Liver (tissue), 3 donors: ENCODE results near the gene EIF4A2.

Experiments used
- EGR1 ChIP-seq, 2 donors: IDR thresholded peaks; 2 replicates each; pipeline ENCODE4 v1.6.1; 2016 to 2018; ENCODE audit warnings: antibody characterized with exemption in 2 of 2, low read depth in 2 of 2
- GABPA ChIP-seq, 2 donors: IDR thresholded peaks in 1 of 2; conservative IDR thresholded peaks in 1 of 2; 2 replicates each; pipeline ENCODE4 v1.6.1; 2016; ENCODE audit warnings: antibody characterized with exemption in 2 of 2, mild to moderate bottlenecking in 1 of 2, moderate library complexity in 1 of 2
- HNF4G ChIP-seq: IDR thresholded peaks from 2 replicates; pipeline ENCODE4 v1.6.1; 2016; ENCODE audit warnings: antibody characterized with exemption
- JUND ChIP-seq, 2 donors: IDR thresholded peaks; 2 replicates each; pipeline ENCODE4 v1.6.1; 2016; ENCODE audit warnings: antibody characterized with exemption in 2 of 2
- RAD21 ChIP-seq, 2 donors: IDR thresholded peaks; 2 replicates each; pipeline ENCODE4 v1.6.1; 2016; ENCODE audit warnings: antibody characterized with exemption in 2 of 2, mild to moderate bottlenecking in 2 of 2
- SP1 ChIP-seq: IDR thresholded peaks from 2 replicates; pipeline ENCODE4 v1.6.1; 2018; ENCODE audit warnings: antibody characterized with exemption, mild to moderate bottlenecking
- YY1 ChIP-seq: IDR thresholded peaks from 2 replicates; pipeline ENCODE4 v1.6.1; 2016; ENCODE audit warnings: antibody characterized with exemption, mild to moderate bottlenecking
- TF ChIP-seq, protein P1 (sequence below): IDR thresholded peaks from 2 replicates; pipeline ENCODE4 v1.6.1; 2016; ENCODE audit warnings: antibody characterized with exemption, mild to moderate bottlenecking
- TF ChIP-seq, protein P2 (sequence below): fragments of 150-350 bp; IDR thresholded peaks from 2 replicates; pipeline ENCODE4 v1.5.1; 2017; ENCODE audit warnings: improper control_type of control experiment, low read depth, low read length; ENCODE audit not compliant: missing input control
- TF ChIP-seq, protein P3 (sequence below): IDR thresholded peaks from 2 replicates; pipeline ENCODE4 v1.6.1; 2016; ENCODE audit warnings: antibody characterized with exemption
- TF ChIP-seq, protein P4 (sequence below): IDR thresholded peaks from 2 replicates; pipeline ENCODE4 v1.6.1; 2016; ENCODE audit warnings: antibody characterized with exemption
- donor health status: healthy.
- donor health status: healthy.

DNA sequence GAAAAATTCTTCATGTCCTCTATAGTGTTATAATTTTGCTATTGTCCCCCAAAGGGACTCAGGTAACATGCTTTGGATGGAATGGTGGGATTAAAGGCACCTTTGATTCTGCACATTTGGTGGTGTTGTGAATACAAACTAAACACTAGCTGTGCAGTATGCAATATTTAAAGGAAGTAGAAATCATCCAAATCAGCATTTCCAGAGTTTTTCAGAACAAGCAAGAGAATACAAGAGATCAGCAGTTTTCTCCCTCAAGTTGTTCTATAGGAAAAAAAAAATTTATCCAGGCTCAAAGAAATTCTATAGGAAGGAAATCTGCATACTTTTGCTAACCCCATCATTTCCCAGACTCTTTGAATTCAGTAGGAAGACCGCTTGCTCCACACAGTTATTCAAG lies 48.9 kb downstream of the EIF4A2 start:
- TF ChIP-seq SP1, result no peak
- TF ChIP-seq, protein P1, sequence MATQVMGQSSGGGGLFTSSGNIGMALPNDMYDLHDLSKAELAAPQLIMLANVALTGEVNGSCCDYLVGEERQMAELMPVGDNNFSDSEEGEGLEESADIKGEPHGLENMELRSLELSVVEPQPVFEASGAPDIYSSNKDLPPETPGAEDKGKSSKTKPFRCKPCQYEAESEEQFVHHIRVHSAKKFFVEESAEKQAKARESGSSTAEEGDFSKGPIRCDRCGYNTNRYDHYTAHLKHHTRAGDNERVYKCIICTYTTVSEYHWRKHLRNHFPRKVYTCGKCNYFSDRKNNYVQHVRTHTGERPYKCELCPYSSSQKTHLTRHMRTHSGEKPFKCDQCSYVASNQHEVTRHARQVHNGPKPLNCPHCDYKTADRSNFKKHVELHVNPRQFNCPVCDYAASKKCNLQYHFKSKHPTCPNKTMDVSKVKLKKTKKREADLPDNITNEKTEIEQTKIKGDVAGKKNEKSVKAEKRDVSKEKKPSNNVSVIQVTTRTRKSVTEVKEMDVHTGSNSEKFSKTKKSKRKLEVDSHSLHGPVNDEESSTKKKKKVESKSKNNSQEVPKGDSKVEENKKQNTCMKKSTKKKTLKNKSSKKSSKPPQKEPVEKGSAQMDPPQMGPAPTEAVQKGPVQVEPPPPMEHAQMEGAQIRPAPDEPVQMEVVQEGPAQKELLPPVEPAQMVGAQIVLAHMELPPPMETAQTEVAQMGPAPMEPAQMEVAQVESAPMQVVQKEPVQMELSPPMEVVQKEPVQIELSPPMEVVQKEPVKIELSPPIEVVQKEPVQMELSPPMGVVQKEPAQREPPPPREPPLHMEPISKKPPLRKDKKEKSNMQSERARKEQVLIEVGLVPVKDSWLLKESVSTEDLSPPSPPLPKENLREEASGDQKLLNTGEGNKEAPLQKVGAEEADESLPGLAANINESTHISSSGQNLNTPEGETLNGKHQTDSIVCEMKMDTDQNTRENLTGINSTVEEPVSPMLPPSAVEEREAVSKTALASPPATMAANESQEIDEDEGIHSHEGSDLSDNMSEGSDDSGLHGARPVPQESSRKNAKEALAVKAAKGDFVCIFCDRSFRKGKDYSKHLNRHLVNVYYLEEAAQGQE, result no peak
- TF ChIP-seq, protein P2, sequence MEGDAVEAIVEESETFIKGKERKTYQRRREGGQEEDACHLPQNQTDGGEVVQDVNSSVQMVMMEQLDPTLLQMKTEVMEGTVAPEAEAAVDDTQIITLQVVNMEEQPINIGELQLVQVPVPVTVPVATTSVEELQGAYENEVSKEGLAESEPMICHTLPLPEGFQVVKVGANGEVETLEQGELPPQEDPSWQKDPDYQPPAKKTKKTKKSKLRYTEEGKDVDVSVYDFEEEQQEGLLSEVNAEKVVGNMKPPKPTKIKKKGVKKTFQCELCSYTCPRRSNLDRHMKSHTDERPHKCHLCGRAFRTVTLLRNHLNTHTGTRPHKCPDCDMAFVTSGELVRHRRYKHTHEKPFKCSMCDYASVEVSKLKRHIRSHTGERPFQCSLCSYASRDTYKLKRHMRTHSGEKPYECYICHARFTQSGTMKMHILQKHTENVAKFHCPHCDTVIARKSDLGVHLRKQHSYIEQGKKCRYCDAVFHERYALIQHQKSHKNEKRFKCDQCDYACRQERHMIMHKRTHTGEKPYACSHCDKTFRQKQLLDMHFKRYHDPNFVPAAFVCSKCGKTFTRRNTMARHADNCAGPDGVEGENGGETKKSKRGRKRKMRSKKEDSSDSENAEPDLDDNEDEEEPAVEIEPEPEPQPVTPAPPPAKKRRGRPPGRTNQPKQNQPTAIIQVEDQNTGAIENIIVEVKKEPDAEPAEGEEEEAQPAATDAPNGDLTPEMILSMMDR, result no peak
- no peak for TF ChIP-seq JUND (IDR thresholded peaks at IDR 0.05)
- TF ChIP-seq YY1, result no peak
- no peak for TF ChIP-seq RAD21 (IDR thresholded peaks at IDR 0.05)
- TF ChIP-seq HNF4G, result no peak
- TF ChIP-seq, protein P3, sequence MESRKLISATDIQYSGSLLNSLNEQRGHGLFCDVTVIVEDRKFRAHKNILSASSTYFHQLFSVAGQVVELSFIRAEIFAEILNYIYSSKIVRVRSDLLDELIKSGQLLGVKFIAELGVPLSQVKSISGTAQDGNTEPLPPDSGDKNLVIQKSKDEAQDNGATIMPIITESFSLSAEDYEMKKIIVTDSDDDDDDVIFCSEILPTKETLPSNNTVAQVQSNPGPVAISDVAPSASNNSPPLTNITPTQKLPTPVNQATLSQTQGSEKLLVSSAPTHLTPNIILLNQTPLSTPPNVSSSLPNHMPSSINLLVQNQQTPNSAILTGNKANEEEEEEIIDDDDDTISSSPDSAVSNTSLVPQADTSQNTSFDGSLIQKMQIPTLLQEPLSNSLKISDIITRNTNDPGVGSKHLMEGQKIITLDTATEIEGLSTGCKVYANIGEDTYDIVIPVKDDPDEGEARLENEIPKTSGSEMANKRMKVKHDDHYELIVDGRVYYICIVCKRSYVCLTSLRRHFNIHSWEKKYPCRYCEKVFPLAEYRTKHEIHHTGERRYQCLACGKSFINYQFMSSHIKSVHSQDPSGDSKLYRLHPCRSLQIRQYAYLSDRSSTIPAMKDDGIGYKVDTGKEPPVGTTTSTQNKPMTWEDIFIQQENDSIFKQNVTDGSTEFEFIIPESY, result no peak
- TF ChIP-seq, protein P4, sequence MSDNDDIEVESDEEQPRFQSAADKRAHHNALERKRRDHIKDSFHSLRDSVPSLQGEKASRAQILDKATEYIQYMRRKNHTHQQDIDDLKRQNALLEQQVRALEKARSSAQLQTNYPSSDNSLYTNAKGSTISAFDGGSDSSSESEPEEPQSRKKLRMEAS, result no peak
- TF ChIP-seq GABPA (IDR thresholded peaks at IDR 0.05 in 1 of 2, conservative IDR thresholded peaks at IDR 0.05 in 1 of 2), result no peak
- TF ChIP-seq EGR1 (IDR thresholded peaks at IDR 0.05; ENCODE audit: low read depth in 2 of 2), result no peak
